GM12878 (cell line): ENCODE results near the gene MEAF6.

Experiments used
- CHD2 ChIP-seq: IDR thresholded peaks from 2 replicates; pipeline ENCODE4 v1.6.1; 2011; ENCODE audit warnings: low read depth, low read length, improper control_type of control experiment, borderline replicate concordance
- CTCF ChIP-seq, 3 experiments: IDR thresholded peaks in 2 of 3; conservative IDR thresholded peaks in 1 of 3; 2 replicates each; pipeline ENCODE4 v1.5.1; 2011; ENCODE audit warnings: low read depth in 3 of 3, low read length in 3 of 3, mild to moderate bottlenecking in 3 of 3, control low read depth in 2 of 3, moderate library complexity in 2 of 3, inconsistent platforms in 1 of 3, mixed read lengths in 1 of 3; ENCODE audit not compliant: control insufficient read depth in 2 of 3, insufficient read depth in 1 of 3; ENCODE audit errors: extremely low read depth in 1 of 3
- IRF3 ChIP-seq: fragments of 450-650 bp; IDR thresholded peaks from 2 replicates; pipeline ENCODE4 v1.6.1; 2014; ENCODE audit warnings: mild to moderate bottlenecking
- KAT2A ChIP-seq: conservative IDR thresholded peaks from 2 replicates; pipeline ENCODE4 v1.6.1; 2011; ENCODE audit warnings: low read depth, low read length; ENCODE audit not compliant: control insufficient read depth

- TF ChIP-seq KAT2A (no peak), CTCF (IDR thresholded peaks at IDR 0.05 in 2 of 3, conservative IDR thresholded peaks at IDR 0.05 in 1 of 3; ENCODE audit: control insufficient read depth in 2 of 3, extremely low read depth in 1 of 3, insufficient read depth in 1 of 3, low read depth in 3 of 3, low read length in 3 of 3) (no peak), IRF3 (no peak), CHD2 (no peak)
These were observed 48.7 kb downstream of the MEAF6 start for GRCh38 chr1:37465593-37466517.
